Lower leg skin (tissue), 4 donors: ENCODE measurements around the gene WDR18. TPM values are rescaled to one million over a fixed set of nuclear protein-coding genes. Genes with fewer than 3 reads are reported as not detected.

Source experiments
- DNase-seq, 2 donors: peaks; one replicate each; pipeline ENCODE4 v3.0.0-alpha.2; 2019; ENCODE audit warnings: low spot score in 2 of 2
- H3K4me3 ChIP-seq: fragments of 200-600 bp; sonication (generic); 2 replicates; pipeline ENCODE4 v1.5.1; 2017; ENCODE audit warnings: mild to moderate bottlenecking, low read depth; ENCODE audit not compliant: poor library complexity, severe bottlenecking
- POLR2A ChIP-seq, 2 donors: fragments of 450-650 bp; IDR thresholded peaks; one replicate each; pipeline ENCODE4 v1.6.1; 2016 to 2017; ENCODE audit warnings: antibody characterized with exemption in 2 of 2, mild to moderate bottlenecking in 1 of 2, moderate library complexity in 1 of 2
- WGBS, 2 donors: methylation state at CpG; one replicate each; pipeline ENCODE4 v1.1.5; 2018; 5-methylcytosine and 5-hydroxymethylcytosine counted together
- intact Hi-C: fragments of 100-400 bp; cut with DNase I; formaldehyde crosslinking; loops from one replicate; pipeline ENCODE4 v1.15.0; 2023; ENCODE audit warnings: low total_unique reads
- total RNA-seq, 4 donors: library from RNA; depleted of rRNA; stranded (reverse); fragments of >200 nt; gene quantifications; one replicate each; pipeline ENCODE4 v1.1.0, GENCODE V29; 2016
- TF ChIP-seq, protein P1 (sequence below), 3 donors: fragments of 450-650 bp; IDR thresholded peaks; one replicate each; pipeline ENCODE4 v1.5.1; 2016; ENCODE audit warnings: antibody characterized with exemption in 3 of 3, mild to moderate bottlenecking in 3 of 3, moderate library complexity in 2 of 3

Gene WDR18
- total RNA-seq, 4 donors from 2014 or later: 29.0 to 66.9 (median 39.9) TPM

DNA sequence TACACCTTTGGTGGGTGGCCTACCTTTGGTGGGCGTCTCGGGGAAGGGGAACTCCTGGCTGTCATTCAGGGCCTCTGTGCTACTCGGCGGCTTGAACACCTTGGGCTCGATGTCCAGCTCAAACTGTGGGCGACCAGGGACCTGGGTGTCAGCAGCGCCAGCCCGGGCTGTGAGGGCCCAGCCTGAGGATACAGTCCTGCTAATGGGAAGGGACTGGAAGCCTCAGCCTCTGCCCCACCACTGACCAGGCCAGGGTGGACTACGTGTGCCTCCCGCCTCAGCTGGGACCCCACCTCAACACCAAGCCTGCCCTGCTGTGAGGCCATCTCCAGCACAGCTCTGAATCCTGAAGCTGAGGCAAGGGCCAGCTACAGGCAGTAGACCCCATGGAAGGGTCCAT lies 29.1 kb downstream of the WDR18 start:
- intact Hi-C loops: no loop called here
- no peak for DNase-seq
- H3K4me3 ChIP-seq: no peak overlapping the region
- whole genome bisulfite sequencing, 2 donors: 83 to 88% methylated on average over 7 to 10 of the region's 10 CpGs
- TF ChIP-seq, protein P1, sequence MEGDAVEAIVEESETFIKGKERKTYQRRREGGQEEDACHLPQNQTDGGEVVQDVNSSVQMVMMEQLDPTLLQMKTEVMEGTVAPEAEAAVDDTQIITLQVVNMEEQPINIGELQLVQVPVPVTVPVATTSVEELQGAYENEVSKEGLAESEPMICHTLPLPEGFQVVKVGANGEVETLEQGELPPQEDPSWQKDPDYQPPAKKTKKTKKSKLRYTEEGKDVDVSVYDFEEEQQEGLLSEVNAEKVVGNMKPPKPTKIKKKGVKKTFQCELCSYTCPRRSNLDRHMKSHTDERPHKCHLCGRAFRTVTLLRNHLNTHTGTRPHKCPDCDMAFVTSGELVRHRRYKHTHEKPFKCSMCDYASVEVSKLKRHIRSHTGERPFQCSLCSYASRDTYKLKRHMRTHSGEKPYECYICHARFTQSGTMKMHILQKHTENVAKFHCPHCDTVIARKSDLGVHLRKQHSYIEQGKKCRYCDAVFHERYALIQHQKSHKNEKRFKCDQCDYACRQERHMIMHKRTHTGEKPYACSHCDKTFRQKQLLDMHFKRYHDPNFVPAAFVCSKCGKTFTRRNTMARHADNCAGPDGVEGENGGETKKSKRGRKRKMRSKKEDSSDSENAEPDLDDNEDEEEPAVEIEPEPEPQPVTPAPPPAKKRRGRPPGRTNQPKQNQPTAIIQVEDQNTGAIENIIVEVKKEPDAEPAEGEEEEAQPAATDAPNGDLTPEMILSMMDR (IDR thresholded peaks at IDR 0.05): no peak
- TF ChIP-seq POLR2A (IDR thresholded peaks at IDR 0.05): no peak

DNA sequence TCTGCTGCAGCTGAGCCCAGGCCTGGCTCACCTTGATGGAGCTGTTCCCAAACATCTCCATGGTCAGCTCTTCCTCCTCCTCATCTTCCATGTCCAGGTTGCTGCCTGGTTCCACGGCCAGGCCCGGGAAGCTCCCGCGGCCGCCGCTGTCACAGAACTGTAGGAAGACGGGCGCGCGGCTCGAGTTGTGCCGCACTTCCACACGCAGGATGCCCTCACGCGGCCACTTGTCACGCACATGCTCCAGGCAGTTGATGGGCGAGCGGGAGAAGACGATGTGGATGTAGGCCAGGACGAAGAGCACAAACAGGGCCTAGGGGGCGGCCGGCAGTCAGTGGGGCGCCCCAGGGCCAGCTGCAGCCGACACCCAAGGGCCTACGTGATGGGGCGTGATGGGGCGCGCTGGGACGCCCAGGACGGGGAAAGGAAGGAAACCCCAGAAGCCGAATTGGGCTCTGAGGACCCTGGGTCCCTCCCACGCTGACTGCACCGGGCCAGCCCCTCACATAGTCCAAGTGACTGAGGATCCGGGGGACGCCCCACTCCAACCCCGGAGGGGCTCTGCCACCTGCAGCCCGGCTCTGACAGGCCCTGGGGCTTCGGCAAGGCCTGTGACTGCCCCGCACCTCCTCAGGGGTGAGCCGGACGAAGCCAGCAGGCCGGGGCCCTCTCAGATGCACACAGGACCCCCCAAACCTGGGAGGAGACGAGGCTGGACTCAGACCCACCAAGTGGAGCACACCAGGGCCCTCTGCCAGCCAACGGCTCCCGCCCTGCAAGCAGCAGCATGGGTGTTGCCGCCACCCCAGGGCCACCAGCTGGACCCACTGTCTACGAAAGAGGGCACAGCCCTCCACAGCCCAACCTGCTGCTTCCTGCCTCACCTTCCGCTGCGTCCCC lies 30.3 kb downstream of the WDR18 start:
- intact Hi-C loops: no loop called here
- WGBS, 2 donors: 84 to 87% methylated on average over 41 to 42 of the region's 49 CpGs
- DNase-seq: no peak
- no peak for TF ChIP-seq POLR2A (IDR thresholded peaks at IDR 0.05)
- TF ChIP-seq, protein P1 (IDR thresholded peaks at IDR 0.05): no peak
- H3K4me3 ChIP-seq: no peak overlapping the region

DNA sequence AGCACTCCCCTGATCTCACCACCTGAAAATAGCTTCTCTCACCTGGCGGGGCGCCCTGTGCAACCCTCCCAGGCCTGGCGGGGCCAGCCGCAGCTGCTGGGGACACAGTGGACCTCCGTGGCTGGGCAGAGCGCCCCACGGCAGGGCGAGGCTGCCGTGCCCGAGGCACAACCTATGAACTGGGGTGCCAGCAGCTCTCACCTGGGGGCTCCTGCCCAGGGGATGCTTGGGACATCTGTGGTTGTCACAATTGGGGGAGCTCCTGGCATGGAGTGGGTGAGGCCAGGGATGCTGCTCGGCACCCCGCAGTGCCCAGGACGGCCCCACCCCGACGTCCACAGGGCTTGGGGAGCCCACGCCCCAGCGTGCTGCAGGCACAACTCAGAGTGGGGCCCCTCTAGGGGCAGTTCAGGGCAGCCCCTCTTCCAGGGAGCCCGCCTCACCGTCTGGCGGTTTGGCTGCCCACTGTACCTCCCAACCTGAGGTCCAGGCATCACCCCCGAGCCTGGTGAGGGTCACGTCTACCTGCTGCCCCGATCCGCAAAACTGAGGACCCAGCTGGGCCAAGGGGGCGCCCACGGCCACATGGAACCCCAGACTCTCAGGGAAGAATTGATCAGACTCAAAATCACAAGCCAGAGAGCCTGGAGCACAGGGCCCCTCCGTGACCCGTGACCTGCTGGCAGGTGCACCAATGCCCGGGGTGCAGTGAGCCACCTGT lies 31.1 kb downstream of the WDR18 start:
- TF ChIP-seq POLR2A (IDR thresholded peaks at IDR 0.05): no peak
- TF ChIP-seq, protein P1 (IDR thresholded peaks at IDR 0.05): no peak
- DNase-seq: no peak
- 75 to 84% methylated on average over 10 to 12 of the region's 29 CpGs for WGBS, 2 donors
- no peak overlapping the region for H3K4me3 ChIP-seq
- intact Hi-C loops: no loop called here

DNA sequence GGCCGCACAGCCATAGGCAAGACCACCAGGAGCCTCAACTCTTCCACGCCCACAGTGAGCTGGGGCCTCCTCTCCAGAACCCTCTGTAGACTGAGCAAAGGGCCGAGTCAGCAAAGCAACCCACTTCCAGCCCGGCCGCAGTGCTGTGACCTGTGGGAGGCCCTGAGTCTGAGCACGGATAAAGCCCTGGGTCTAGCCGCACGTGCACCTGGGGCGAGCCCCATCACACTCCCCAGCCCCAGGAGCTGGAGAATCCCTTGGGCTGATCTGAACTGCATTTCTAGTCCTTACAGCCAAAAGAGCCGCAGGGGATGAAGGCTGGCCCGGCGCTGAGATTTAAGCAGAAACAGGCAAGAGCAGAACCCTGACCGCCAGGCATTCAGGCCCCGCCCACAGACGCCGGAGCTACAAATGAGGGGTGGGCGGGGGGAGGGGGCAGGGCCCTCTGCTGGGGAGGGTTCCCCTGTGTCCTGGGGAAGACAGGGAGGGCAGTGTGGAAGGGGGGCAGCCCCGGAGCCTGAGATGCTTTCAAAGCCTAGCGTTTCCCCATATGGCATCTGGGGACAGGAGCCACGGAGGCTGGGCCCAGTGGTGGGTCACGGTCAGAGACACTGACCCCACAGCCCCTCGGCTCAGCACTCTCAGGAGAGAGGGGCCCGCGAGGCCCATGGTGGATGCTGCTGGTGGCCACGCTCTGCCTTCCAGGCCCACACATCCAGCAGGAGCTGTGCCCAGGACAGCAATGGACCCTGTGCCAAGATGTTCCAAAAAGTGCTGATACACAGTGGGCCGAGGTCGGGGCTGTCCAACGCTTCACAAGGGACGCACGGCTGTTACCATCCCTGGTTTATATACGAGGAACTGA lies 31.9 kb downstream of the WDR18 start:
- WGBS, 2 donors: 45 to 48% methylated on average over 23 to 31 of the region's 31 CpGs
- intact Hi-C loops: no loop called here
- TF ChIP-seq, protein P1 (IDR thresholded peaks at IDR 0.05): no peak
- no peak for TF ChIP-seq POLR2A (IDR thresholded peaks at IDR 0.05)
- no peak for DNase-seq
- H3K4me3 ChIP-seq: no peak overlapping the region

DNA sequence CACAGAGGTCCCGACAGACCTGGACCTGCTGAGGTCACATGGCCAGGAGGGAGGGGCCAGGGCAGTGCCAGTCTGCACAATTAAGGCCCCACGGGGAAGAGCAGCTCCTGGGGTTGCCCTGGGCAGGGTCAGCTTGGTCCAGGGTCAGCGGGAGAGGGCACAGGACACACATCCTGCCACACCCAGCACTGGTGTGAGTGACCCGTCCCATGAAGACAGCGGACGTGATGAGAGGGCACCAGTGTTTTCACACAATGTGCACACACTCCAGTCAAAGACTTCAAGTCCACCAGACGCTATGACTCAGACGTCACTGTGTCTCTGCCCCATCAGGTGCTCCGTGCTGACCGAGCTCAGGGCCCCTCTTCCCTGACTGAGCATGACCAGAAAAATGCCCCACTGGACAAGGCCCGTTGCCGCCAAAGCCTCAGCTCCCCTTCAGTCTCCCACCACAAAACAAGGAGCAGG lies 32.5 kb downstream of the WDR18 start:
- intact Hi-C loops: no loop called here
- 35 to 50% methylated on average over 9 to 11 of the region's 12 CpGs for WGBS, 2 donors
- TF ChIP-seq, protein P1 (IDR thresholded peaks at IDR 0.05): no peak
- TF ChIP-seq POLR2A (IDR thresholded peaks at IDR 0.05): no peak
- no peak for DNase-seq
- no peak overlapping the region for H3K4me3 ChIP-seq
